ENCODE data around the gene NCAM2. TPM values are rescaled to one million over a fixed set of nuclear protein-coding genes. Genes with fewer than 3 reads are reported as not detected.

NCAM2 gene
- total and polyA plus RNA-seq, 2 donors (not counting 1 experiment from before 2014, with no cell fraction given), result 0.13 TPM; not detected in 1

- no peaks in the 10 kb centered on the region for H4K20me1 ChIP-seq (ENCODE audit: control insufficient read depth, insufficient read depth, low read length, poor library complexity, severe bottlenecking)
- no peak overlapping the region for H3K4me3 ChIP-seq (ENCODE audit: control extremely low read depth in 1 of 5, extremely low read depth in 1 of 5, insufficient read depth in 1 of 5, low read depth in 2 of 5, low read length in 4 of 5)
- intact Hi-C loops (cut with micrococcal nuclease), result no loop called here
- no peaks in the 10 kb centered on the region for H3K79me2 ChIP-seq (ENCODE audit: control insufficient read depth, insufficient read depth, low read length)
- H3K9me3 ChIP-seq (ENCODE audit: control extremely low read depth in 1 of 3, control insufficient read depth in 2 of 3, insufficient read depth in 1 of 3, low read length in 2 of 3), result no peaks in the 10 kb centered on the region
- H3K4me1 ChIP-seq (ENCODE audit: control insufficient read depth in 2 of 2, insufficient read depth in 2 of 2, low read length in 2 of 2), result no peaks in the 10 kb centered on the region
- no peak overlapping the region for H3K27ac ChIP-seq (ENCODE audit: low read length in 2 of 2)
- Mint-ChIP-seq H3K4me1 (no peaks in the 10 kb centered on the region), H3K4me3 (no peak overlapping the region), H3K9me3 (ENCODE audit: insufficient read depth) (no peaks in the 10 kb centered on the region), H3K27ac (no peak overlapping the region), H3K27me3 (no peaks in the 10 kb centered on the region)
- H3K9ac ChIP-seq (ENCODE audit: low read length), result no peak overlapping the region
- TF ChIP-seq EZH2 (IDR thresholded peaks at IDR 0.05; ENCODE audit: borderline replicate concordance, insufficient read depth, low read depth, low read length, poor library complexity, severe bottlenecking), result no peak
- no peak for TF ChIP-seq CTCF (IDR thresholded peaks at IDR 0.05)
- WGBS (ENCODE audit: insufficient coverage), result 90% methylated on average over 4 of the region's 4 CpGs
- H3K36me3 ChIP-seq (replicated peaks in 1 of 2; ENCODE audit: control extremely low read depth in 1 of 2, control insufficient read depth in 1 of 2, extremely low read depth in 1 of 2, insufficient read depth in 2 of 2, low read length in 1 of 2), result no peaks in the 10 kb centered on the region
- H2AFZ ChIP-seq (ENCODE audit: insufficient read depth, low read depth, low read length, poor library complexity, severe bottlenecking), result no peak overlapping the region
- ChIA-PET POLR2A (no interaction called here), CTCF (no interaction called here)
- H3K4me2 ChIP-seq (replicated peaks; ENCODE audit: low read depth, low read length, poor library complexity, severe bottlenecking), result no peak overlapping the region
- ATAC-seq (ENCODE audit: low read depth) (no peak), DNase-seq (no peak)
- no peaks in the 10 kb centered on the region for H3K27me3 ChIP-seq (replicated peaks in 1 of 4; ENCODE audit: control extremely low read depth in 1 of 4, control insufficient read depth in 3 of 4, insufficient read depth in 4 of 4, low read length in 3 of 4)
These were observed 465.2 kb downstream of the NCAM2 start for GRCh38 chr21:21463456-21463855.

- ChIA-PET CTCF (no interaction called here), POLR2A (no interaction called here)
- Histone ChIP-seq H3K9ac (ENCODE audit: low read length) (no peak overlapping the region), H3K27me3 (replicated peaks in 1 of 4; ENCODE audit: control extremely low read depth in 1 of 4, control insufficient read depth in 3 of 4, insufficient read depth in 4 of 4, low read length in 3 of 4) (no peaks in the 10 kb centered on the region), H3K36me3 (replicated peaks in 1 of 2; ENCODE audit: control extremely low read depth in 1 of 2, control insufficient read depth in 1 of 2, extremely low read depth in 1 of 2, insufficient read depth in 2 of 2, low read length in 1 of 2) (no peaks in the 10 kb centered on the region), H3K79me2 (ENCODE audit: control insufficient read depth, insufficient read depth, low read length) (no peaks in the 10 kb centered on the region), H3K4me1 (ENCODE audit: control insufficient read depth in 2 of 2, insufficient read depth in 2 of 2, low read length in 2 of 2) (no peaks in the 10 kb centered on the region), H3K9me3 (ENCODE audit: control extremely low read depth in 1 of 3, control insufficient read depth in 2 of 3, insufficient read depth in 1 of 3, low read length in 2 of 3) (no peaks in the 10 kb centered on the region), H3K4me2 (replicated peaks; ENCODE audit: low read depth, low read length, poor library complexity, severe bottlenecking) (no peak overlapping the region), H3K4me3 (ENCODE audit: control extremely low read depth in 1 of 5, extremely low read depth in 1 of 5, insufficient read depth in 1 of 5, low read depth in 2 of 5, low read length in 4 of 5) (no peak overlapping the region), H3K27ac (ENCODE audit: low read length in 2 of 2) (no peak overlapping the region), H2AFZ (ENCODE audit: insufficient read depth, low read depth, low read length, poor library complexity, severe bottlenecking) (no peak overlapping the region), H4K20me1 (ENCODE audit: control insufficient read depth, insufficient read depth, low read length, poor library complexity, severe bottlenecking) (no peaks in the 10 kb centered on the region)
- intact Hi-C loops (cut with micrococcal nuclease), result no loop called here
- no peak overlapping the region for H3K27ac Mint-ChIP-seq
- ATAC-seq (ENCODE audit: low read depth) (no peak), DNase-seq (no peak)
- no peaks in the 10 kb centered on the region for H3K4me1 Mint-ChIP-seq
- no peak overlapping the region for H3K4me3 Mint-ChIP-seq
- H3K27me3 Mint-ChIP-seq, result no peaks in the 10 kb centered on the region
- TF ChIP-seq CTCF (IDR thresholded peaks at IDR 0.05) (no peak), EZH2 (IDR thresholded peaks at IDR 0.05; ENCODE audit: borderline replicate concordance, insufficient read depth, low read depth, low read length, poor library complexity, severe bottlenecking) (no peak)
- no peaks in the 10 kb centered on the region for H3K9me3 Mint-ChIP-seq (ENCODE audit: insufficient read depth)
- whole genome bisulfite sequencing (ENCODE audit: insufficient coverage), result no CpG with 5 or more reads among the region's 1 CpG
These were observed 466.5 kb downstream of the NCAM2 start for GRCh38 chr21:21464684-21465083.
